ENCODE results near the gene PGGHG.

The PGGHG gene

GRCh38 chr11:291281-292210 lies 2.6 kb downstream of the PGGHG start:
- Histone ChIP-seq H3F3A (ENCODE audit: insufficient read depth, low read length) (no peaks in the 10 kb centered on the region), H3K27me3 (ENCODE audit: insufficient read depth, low read length) (no peaks in the 10 kb centered on the region), H3K79me2 (ENCODE audit: insufficient read depth, low read length) (no peaks in the 10 kb centered on the region), H3K27ac (ENCODE audit: low read depth, low read length, poor library complexity, severe bottlenecking) (no peak overlapping the region), H2AFZ (ENCODE audit: low read length) (no peak overlapping the region), H3K4me3 (ENCODE audit: low read depth, low read length, poor library complexity, severe bottlenecking) (no peak overlapping the region), H3K9ac (ENCODE audit: low read length) (no peak overlapping the region), H3K9me2 (ENCODE audit: low read depth, low read length) (no peaks in the 10 kb centered on the region), H3K9me3 (ENCODE audit: low read length) (no peaks in the 10 kb centered on the region), H3K36me3 (ENCODE audit: insufficient read depth, low read length) (peaks cover 15% of the 10 kb centered on the region), H3K4me2 (ENCODE audit: low read length) (no peak overlapping the region), H4K20me1 (ENCODE audit: insufficient read depth, low read length) (no peaks in the 10 kb centered on the region), H3K4me1 (ENCODE audit: insufficient read depth, low read length, severe bottlenecking) (peaks cover 31% of the 10 kb centered on the region)
- TF ChIP-seq EZH2 (IDR thresholded peaks at IDR 0.05; ENCODE audit: borderline replicate concordance, low read length) (no peak), CTCF (IDR thresholded peaks at IDR 0.05; ENCODE audit: low read length) (no peak)

GRCh38 chr11:292211-293121 lies 3.5 kb downstream of the PGGHG start:
- Histone ChIP-seq H2AFZ (ENCODE audit: low read length) (no peak overlapping the region), H3K4me3 (ENCODE audit: low read depth, low read length, poor library complexity, severe bottlenecking) (no peak overlapping the region), H3K9me3 (ENCODE audit: low read length) (no peaks in the 10 kb centered on the region), H3K4me1 (ENCODE audit: insufficient read depth, low read length, severe bottlenecking) (peaks cover 24% of the 10 kb centered on the region), H3K79me2 (ENCODE audit: insufficient read depth, low read length) (no peaks in the 10 kb centered on the region), H3K4me2 (ENCODE audit: low read length) (no peak overlapping the region), H3K9me2 (ENCODE audit: low read depth, low read length) (no peaks in the 10 kb centered on the region), H3F3A (ENCODE audit: insufficient read depth, low read length) (no peaks in the 10 kb centered on the region), H3K36me3 (ENCODE audit: insufficient read depth, low read length) (peaks cover 15% of the 10 kb centered on the region), H3K27ac (ENCODE audit: low read depth, low read length, poor library complexity, severe bottlenecking) (no peak overlapping the region), H3K27me3 (ENCODE audit: insufficient read depth, low read length) (0 out of 2 replicates have a peak, but pooled peaks cover under 1% of the 10 kb centered on the region), H3K9ac (ENCODE audit: low read length) (no peak overlapping the region), H4K20me1 (ENCODE audit: insufficient read depth, low read length) (no peaks in the 10 kb centered on the region)
- no peak for TF ChIP-seq EZH2 (IDR thresholded peaks at IDR 0.05; ENCODE audit: borderline replicate concordance, low read length)
- no peak for TF ChIP-seq CTCF (IDR thresholded peaks at IDR 0.05; ENCODE audit: low read length)

GRCh38 chr11:293271-293851 lies 4.4 kb downstream of the PGGHG start:
- no peaks in the 10 kb centered on the region for H3K9me3 ChIP-seq (ENCODE audit: low read length)
- no peaks in the 10 kb centered on the region for H3F3A ChIP-seq (ENCODE audit: insufficient read depth, low read length)
- H3K9me2 ChIP-seq (ENCODE audit: low read depth, low read length): no peaks in the 10 kb centered on the region
- H2AFZ ChIP-seq (ENCODE audit: low read length): no peak overlapping the region
- H3K4me2 ChIP-seq (ENCODE audit: low read length): no peak overlapping the region
- H3K4me1 ChIP-seq (ENCODE audit: insufficient read depth, low read length, severe bottlenecking): peaks cover 19% of the 10 kb centered on the region
- no peaks in the 10 kb centered on the region for H4K20me1 ChIP-seq (ENCODE audit: insufficient read depth, low read length)
- H3K36me3 ChIP-seq (ENCODE audit: insufficient read depth, low read length): peaks cover 15% of the 10 kb centered on the region
- no peaks in the 10 kb centered on the region for H3K79me2 ChIP-seq (ENCODE audit: insufficient read depth, low read length)
- 0 out of 2 replicates have a peak, but pooled peaks cover 5% of the 10 kb centered on the region for H3K27me3 ChIP-seq (ENCODE audit: insufficient read depth, low read length)
- H3K27ac ChIP-seq (ENCODE audit: low read depth, low read length, poor library complexity, severe bottlenecking): no peak overlapping the region
- H3K4me3 ChIP-seq (ENCODE audit: low read depth, low read length, poor library complexity, severe bottlenecking): no peak overlapping the region
- TF ChIP-seq CTCF (IDR thresholded peaks at IDR 0.05; ENCODE audit: low read length) (no peak), EZH2 (IDR thresholded peaks at IDR 0.05; ENCODE audit: borderline replicate concordance, low read length) (no peak)
- H3K9ac ChIP-seq (ENCODE audit: low read length): no peak overlapping the region
